OCI-LY7 (cell line): ENCODE measurements around the gene CDKAL1. TPM values are rescaled to one million over a fixed set of nuclear protein-coding genes. Genes with fewer than 3 reads are reported as not detected.

ENCODE experiments used
- BruUV-seq: library from RNA; stranded (reverse); fragments of 400-500 nt; replicated peaks from 2 replicates; lab custom pipeline; 2021; lab: Mats Ljungman, UMichigan
- CTCF ChIA-PET: fragments of 300-600 bp; sonication (Branson Sonifier 250); formaldehyde crosslinking; loops from one replicate; lab custom pipeline; 2022; ENCODE audit warnings: antibody characterized with exemption; ENCODE audit not compliant: unreplicated experiment; lab: Charles Lee
- POLR2A ChIA-PET: fragments of 300-600 bp; sonication (Branson Sonifier 250); formaldehyde crosslinking; loops from one replicate; lab custom pipeline; 2022; ENCODE audit warnings: antibody characterized with exemption; lab: Charles Lee
- DNase-seq: peaks from one replicate; pipeline ENCODE4 v3.0.0-alpha.2; 2015; ENCODE audit warnings: low spot score
- H2AFZ ChIP-seq: fragments of 200-600 bp; sonication (generic), shearing (Covaris generic); 2 replicates; pipeline ENCODE4 v1.6.1; 2014; ENCODE audit warnings: mild to moderate bottlenecking, antibody characterized with exemption, low read length, moderate library complexity
- H3K27ac ChIP-seq: fragments of 200-600 bp; sonication (generic); 2 replicates; pipeline ENCODE4 v1.5.1; 2014; ENCODE audit warnings: mixed run types, low read depth, mild to moderate bottlenecking, moderate library complexity, low read length, inconsistent platforms; ENCODE audit not compliant: poor library complexity, severe bottlenecking
- H3K36me3 ChIP-seq: fragments of 200-600 bp; sonication (generic); 2 replicates; pipeline ENCODE4 v1.6.1; 2014; ENCODE audit warnings: mild to moderate bottlenecking, antibody characterized with exemption, low read length, moderate library complexity, mixed read lengths; ENCODE audit not compliant: insufficient read depth
- H3K4me1 ChIP-seq: fragments of 200-600 bp; sonication (generic); 2 replicates; pipeline ENCODE4 v1.5.1; 2014; ENCODE audit warnings: mild to moderate bottlenecking, low read length; ENCODE audit not compliant: insufficient read depth, poor library complexity, severe bottlenecking
- H3K4me2 ChIP-seq: fragments of 200-600 bp; sonication (generic); 2 replicates; pipeline ENCODE4 v1.6.1; 2014; ENCODE audit warnings: mild to moderate bottlenecking, low read length
- H3K4me3 ChIP-seq: fragments of 200-600 bp; sonication (generic); 2 replicates; pipeline ENCODE4 v1.5.1; 2014; ENCODE audit warnings: mild to moderate bottlenecking, low read depth, low read length; ENCODE audit not compliant: poor library complexity, severe bottlenecking
- H3K79me2 ChIP-seq: fragments of 200-600 bp; sonication (generic); 2 replicates; pipeline ENCODE4 v1.6.1; 2016; ENCODE audit warnings: low read depth, mild to moderate bottlenecking, low read length, moderate library complexity, mixed read lengths; ENCODE audit not compliant: insufficient read depth
- H3K9me2 ChIP-seq: fragments of 200-600 bp; sonication (generic); 2 replicates; pipeline ENCODE4 v1.6.1; 2016; ENCODE audit warnings: mild to moderate bottlenecking, low read length, mixed read lengths; ENCODE audit not compliant: insufficient read depth
- H3K9me3 ChIP-seq: fragments of 200-600 bp; sonication (generic); 2 replicates; pipeline ENCODE4 v1.6.1; 2014; ENCODE audit warnings: mild to moderate bottlenecking, mixed run types, low read length, mixed read lengths
- H4K20me1 ChIP-seq: fragments of 200-600 bp; sonication (generic); 2 replicates; pipeline ENCODE4 v1.6.1; 2014; ENCODE audit warnings: mild to moderate bottlenecking, antibody characterized with exemption, low read length, moderate library complexity, mixed read lengths; ENCODE audit not compliant: insufficient read depth
- EZH2phosphoT487 ChIP-seq: fragments of 200-600 bp; sonication (generic); IDR thresholded peaks from 2 replicates; pipeline ENCODE4 v1.6.1; 2018; ENCODE audit warnings: low read depth, borderline replicate concordance, mild to moderate bottlenecking, mixed run types, antibody characterized with exemption, low read length, moderate library complexity, mixed read lengths
- intact Hi-C: fragments of 100-400 bp; cut with micrococcal nuclease; formaldehyde crosslinking; loops from one replicate; pipeline ENCODE4 v1.10.0; 2022; ENCODE audit not compliant: unreplicated experiment
- total RNA-seq, 2 experiments: library from RNA; depleted of rRNA in 1 of 2; stranded (reverse); fragments of >200 nt in 1 of 2; shearing (Covaris generic) in 1 of 2; gene quantifications; 2 replicates each; pipeline ENCODE4 v1.2.3, GENCODE V29; 2014 to 2022
- TF ChIP-seq, protein P1 (sequence below): fragments of 200-600 bp; sonication (generic); conservative IDR thresholded peaks from 2 replicates; pipeline ENCODE4 v1.5.1; 2014; ENCODE audit warnings: mild to moderate bottlenecking, antibody characterized with exemption, low read length, moderate library complexity, mixed read lengths

The CDKAL1 gene
- total RNA-seq, 2 experiments from 2014 or later = 19.9 to 21.1 TPM

DNA sequence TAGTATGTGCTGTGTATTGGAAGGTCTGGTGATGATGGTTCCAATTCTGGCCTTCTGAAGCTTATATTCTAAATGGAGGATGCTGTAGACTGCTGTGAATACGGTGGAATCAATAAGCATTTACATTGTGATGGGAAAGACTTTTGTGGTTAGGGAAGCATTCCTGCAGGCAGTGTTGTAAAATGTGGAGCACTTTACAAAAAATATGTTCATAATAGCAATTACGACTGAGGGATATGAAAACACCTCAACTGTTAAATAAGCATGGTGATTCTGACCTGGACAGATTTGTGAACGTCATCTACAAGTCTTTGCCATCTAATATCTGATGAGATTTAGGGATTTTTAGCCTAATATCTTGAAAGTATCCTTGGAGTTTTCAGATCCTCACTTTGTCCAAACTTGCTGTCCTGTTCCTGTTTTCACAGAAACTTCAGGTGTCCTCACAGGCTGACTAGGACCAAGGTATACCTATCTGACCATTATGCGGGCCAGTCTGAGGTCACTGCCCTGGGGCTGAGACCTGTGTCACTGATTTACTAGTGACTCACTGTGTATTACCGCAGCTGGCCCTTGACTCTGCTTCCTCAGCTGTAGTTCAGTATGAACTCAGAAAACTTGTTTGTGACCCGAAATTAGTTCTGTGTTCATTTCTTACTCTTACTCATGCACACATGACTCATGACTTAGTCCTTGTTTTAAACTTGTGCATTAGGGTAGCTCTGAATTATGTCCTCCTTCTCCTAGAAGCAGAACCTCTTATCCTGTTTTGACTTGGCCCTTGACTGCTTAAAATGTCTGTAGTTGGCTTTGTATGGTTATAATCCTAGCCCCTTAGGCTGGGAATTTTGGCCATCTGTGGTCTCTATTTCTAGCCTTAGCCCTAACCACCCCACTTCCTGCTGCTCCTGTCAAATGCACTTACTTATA, 343.0 kb downstream of the CDKAL1 start:
- TF ChIP-seq, protein P1, sequence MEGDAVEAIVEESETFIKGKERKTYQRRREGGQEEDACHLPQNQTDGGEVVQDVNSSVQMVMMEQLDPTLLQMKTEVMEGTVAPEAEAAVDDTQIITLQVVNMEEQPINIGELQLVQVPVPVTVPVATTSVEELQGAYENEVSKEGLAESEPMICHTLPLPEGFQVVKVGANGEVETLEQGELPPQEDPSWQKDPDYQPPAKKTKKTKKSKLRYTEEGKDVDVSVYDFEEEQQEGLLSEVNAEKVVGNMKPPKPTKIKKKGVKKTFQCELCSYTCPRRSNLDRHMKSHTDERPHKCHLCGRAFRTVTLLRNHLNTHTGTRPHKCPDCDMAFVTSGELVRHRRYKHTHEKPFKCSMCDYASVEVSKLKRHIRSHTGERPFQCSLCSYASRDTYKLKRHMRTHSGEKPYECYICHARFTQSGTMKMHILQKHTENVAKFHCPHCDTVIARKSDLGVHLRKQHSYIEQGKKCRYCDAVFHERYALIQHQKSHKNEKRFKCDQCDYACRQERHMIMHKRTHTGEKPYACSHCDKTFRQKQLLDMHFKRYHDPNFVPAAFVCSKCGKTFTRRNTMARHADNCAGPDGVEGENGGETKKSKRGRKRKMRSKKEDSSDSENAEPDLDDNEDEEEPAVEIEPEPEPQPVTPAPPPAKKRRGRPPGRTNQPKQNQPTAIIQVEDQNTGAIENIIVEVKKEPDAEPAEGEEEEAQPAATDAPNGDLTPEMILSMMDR = no peak
- TF ChIP-seq EZH2phosphoT487 = no peak
- no TSS peak for BruUV-seq
- Histone ChIP-seq H3K9me2 (no peaks in the 10 kb centered on the region), H3K4me1 (no peaks in the 10 kb centered on the region), H3K36me3 (no peaks in the 10 kb centered on the region), H3K79me2 (no peaks in the 10 kb centered on the region), H3K27ac (no peak overlapping the region), H3K4me3 (no peak overlapping the region), H4K20me1 (no peaks in the 10 kb centered on the region), H2AFZ (no peak overlapping the region), H3K4me2 (no peak overlapping the region), H3K9me3 (no peaks in the 10 kb centered on the region)
- DNase-seq = no peak
- POLR2A ChIA-PET = interaction anchor here (0.9 to 1.1 kb wide), 2 partner anchors 35 to 136 kb away, joined by 3 to 4 read pairs; no protein-coding TSS in a partner anchor
- intact Hi-C loops = no loop called here
- CTCF ChIA-PET = no interaction called here

DNA sequence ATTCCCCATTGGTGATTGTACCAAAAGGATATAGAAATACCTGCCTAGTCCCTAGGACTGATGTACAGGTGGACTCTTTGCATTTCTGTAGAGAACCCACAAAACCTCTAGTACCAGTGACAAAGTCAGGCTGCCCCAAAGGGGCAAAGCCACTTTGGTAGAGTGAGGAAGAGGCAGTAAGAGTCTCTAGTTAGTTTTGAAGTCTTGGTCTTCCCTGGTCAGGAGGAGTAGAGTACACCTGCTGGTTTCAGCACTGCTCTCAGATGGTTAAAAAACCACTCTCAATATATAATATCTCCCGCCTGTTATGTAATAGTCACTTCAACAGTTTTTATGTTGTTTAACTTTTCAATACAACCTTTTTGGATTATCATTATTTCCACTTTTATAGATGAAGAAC, 344.9 kb downstream of the CDKAL1 start:
- ChIA-PET CTCF (no interaction called here), POLR2A (interaction anchor here (0.6 kb wide), 2 partner anchors 27 to 192 kb away, joined by 3 read pairs; no protein-coding TSS in a partner anchor)
- no peak overlapping the region for H3K4me3 ChIP-seq
- H3K4me1 ChIP-seq = no peaks in the 10 kb centered on the region
- H3K36me3 ChIP-seq = no peaks in the 10 kb centered on the region
- intact Hi-C loops = no loop called here
- no peak overlapping the region for H3K4me2 ChIP-seq
- H3K27ac ChIP-seq = no peak overlapping the region
- no peaks in the 10 kb centered on the region for H3K79me2 ChIP-seq
- no peaks in the 10 kb centered on the region for H3K9me2 ChIP-seq
- H4K20me1 ChIP-seq = no peaks in the 10 kb centered on the region
- no peak for DNase-seq
- TF ChIP-seq, protein P1 = no peak
- no peak for TF ChIP-seq EZH2phosphoT487
- no TSS peak for BruUV-seq
- H3K9me3 ChIP-seq = no peaks in the 10 kb centered on the region
- H2AFZ ChIP-seq = no peak overlapping the region

DNA sequence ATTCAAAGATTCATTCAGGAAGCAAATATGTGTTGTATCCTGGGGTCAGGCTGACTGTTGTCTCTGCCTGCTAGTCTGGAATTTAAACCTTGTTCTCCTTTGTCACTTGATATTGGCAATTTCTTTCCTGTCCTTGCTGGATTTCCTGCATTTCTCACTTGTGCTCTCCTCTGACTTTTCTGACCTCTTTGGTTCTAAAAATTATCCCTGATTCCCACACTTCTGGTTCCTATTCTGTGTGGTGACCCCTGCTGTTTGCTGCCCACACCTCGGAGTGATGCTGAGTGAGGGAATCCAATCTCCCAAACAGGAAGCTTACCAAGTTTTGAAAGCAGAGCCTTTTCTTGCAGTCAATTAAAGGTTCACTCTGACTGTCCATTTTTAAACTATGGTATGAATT, 345.3 kb downstream of the CDKAL1 start:
- ChIA-PET POLR2A (interaction anchor here (0.6 kb wide), 1 partner anchor 27 kb away, joined by 3 read pairs; no protein-coding TSS in a partner anchor), CTCF (no interaction called here)
- no peak for DNase-seq
- Histone ChIP-seq H3K4me2 (no peak overlapping the region), H2AFZ (no peak overlapping the region), H3K4me1 (no peaks in the 10 kb centered on the region), H3K36me3 (no peaks in the 10 kb centered on the region), H3K4me3 (no peak overlapping the region), H3K9me2 (no peaks in the 10 kb centered on the region), H3K9me3 (no peaks in the 10 kb centered on the region), H3K27ac (no peak overlapping the region), H3K79me2 (no peaks in the 10 kb centered on the region), H4K20me1 (no peaks in the 10 kb centered on the region)
- no TSS peak for BruUV-seq
- intact Hi-C loops = no loop called here
- TF ChIP-seq, protein P1 = no peak
- TF ChIP-seq EZH2phosphoT487 = no peak
